Measurements from ENCODE around the gene CCSER1. TPM values are rescaled to one million over a fixed set of nuclear protein-coding genes. Genes with fewer than 3 reads are reported as not detected.

The CCSER1 gene
- total and polyA plus RNA-seq, 2 of the 8 experiments (the other 6 are each of a cell fraction or from before 2014, with no cell fraction given), result 0.26 to 0.84 TPM

DNA sequence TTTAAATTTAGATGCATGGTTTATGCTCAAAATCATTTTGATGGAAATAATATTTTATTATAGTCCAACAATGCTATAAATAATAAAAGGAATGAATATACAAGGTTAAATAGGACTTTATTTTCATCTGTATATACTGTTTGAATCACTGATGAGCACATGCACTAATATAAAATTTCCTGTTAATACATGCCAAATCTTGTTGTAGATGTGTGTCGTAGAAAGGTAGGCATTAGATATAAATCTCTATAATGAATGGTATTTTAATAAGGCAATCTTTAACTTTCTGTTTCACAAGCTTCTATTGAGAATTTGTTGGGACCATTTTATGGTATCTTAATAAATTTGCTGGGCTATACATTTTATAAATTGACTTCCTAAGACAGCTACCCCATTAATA lies 868.8 kb downstream of the CCSER1 start (continued):
- TF ChIP-seq, protein P1, sequence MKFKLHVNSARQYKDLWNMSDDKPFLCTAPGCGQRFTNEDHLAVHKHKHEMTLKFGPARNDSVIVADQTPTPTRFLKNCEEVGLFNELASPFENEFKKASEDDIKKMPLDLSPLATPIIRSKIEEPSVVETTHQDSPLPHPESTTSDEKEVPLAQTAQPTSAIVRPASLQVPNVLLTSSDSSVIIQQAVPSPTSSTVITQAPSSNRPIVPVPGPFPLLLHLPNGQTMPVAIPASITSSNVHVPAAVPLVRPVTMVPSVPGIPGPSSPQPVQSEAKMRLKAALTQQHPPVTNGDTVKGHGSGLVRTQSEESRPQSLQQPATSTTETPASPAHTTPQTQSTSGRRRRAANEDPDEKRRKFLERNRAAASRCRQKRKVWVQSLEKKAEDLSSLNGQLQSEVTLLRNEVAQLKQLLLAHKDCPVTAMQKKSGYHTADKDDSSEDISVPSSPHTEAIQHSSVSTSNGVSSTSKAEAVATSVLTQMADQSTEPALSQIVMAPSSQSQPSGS (IDR thresholded peaks at IDR 0.05; ENCODE audit: low read length), result no peak
- TF ChIP-seq EGR1 (IDR thresholded peaks at IDR 0.05; ENCODE audit: borderline replicate concordance, low read depth, low read length), result no peak
- TF ChIP-seq POLR2A (IDR thresholded peaks at IDR 0.05; ENCODE audit: control extremely low read depth in 1 of 2, low read depth in 2 of 2, low read length in 2 of 2), result no peak
- no peak for TF ChIP-seq JUND (IDR thresholded peaks at IDR 0.05; ENCODE audit: low read length)
